GM19372 (cell line): ENCODE measurements around the gene MIER2.

Source experiments
- ATAC-seq: cut with Tn5 transposase; IDR thresholded peaks from one replicate; pipeline ENCODE4 v1.9.1; 2021; ENCODE audit warnings: mild to moderate bottlenecking, low read depth, moderate library complexity; ENCODE audit not compliant: unreplicated experiment

Gene MIER2

GRCh38 chr19:335072-335471, 9.5 kb downstream of the MIER2 start:
- no peak for ATAC-seq

- no peak for ATAC-seq
Measured at GRCh38 chr19:334296-335071, 10.1 kb downstream of the MIER2 start.

- no peak for ATAC-seq
Measured at GRCh38 chr19:330503-330902, 14.1 kb downstream of the MIER2 start.

GRCh38 chr19:329876-330275, 14.7 kb downstream of the MIER2 start:
- ATAC-seq, result no peak

GRCh38 chr19:328025-328505, 16.5 kb downstream of the MIER2 start:
- no peak for ATAC-seq

GRCh38 chr19:327291-328024, 17.1 kb downstream of the MIER2 start:
- no peak for ATAC-seq

- ATAC-seq, result no peak
Measured at GRCh38 chr19:326871-327270, 17.7 kb downstream of the MIER2 start.

GRCh38 chr19:325937-326565, 18.5 kb downstream of the MIER2 start:
- no peak for ATAC-seq

GRCh38 chr19:325173-325936, 19.2 kb downstream of the MIER2 start:
- ATAC-seq, result no peak

- ATAC-seq, result no peak
Measured at GRCh38 chr19:324716-325115, 19.9 kb downstream of the MIER2 start.

GRCh38 chr19:322616-323015, 22.0 kb downstream of the MIER2 start:
- no peak for ATAC-seq

- ATAC-seq, result no peak
Measured at GRCh38 chr19:318509-318774, 26.2 kb downstream of the MIER2 start.

- ATAC-seq, result no peak
Measured at GRCh38 chr19:317710-318508, 26.7 kb downstream of the MIER2 start.

- ATAC-seq, result no peak
Measured at GRCh38 chr19:315811-316210, 28.8 kb downstream of the MIER2 start.

GRCh38 chr19:313988-314815, 30.4 kb downstream of the MIER2 start:
- no peak for ATAC-seq

- no peak for ATAC-seq
Measured at GRCh38 chr19:313169-313987, 31.2 kb downstream of the MIER2 start.

GRCh38 chr19:311813-312261, 32.8 kb downstream of the MIER2 start:
- no peak for ATAC-seq

GRCh38 chr19:310781-311496, 33.7 kb downstream of the MIER2 start:
- ATAC-seq, result no peak
